ENCODE measurements around the gene NAALAD2.

GRCh38 chr11:90197377-90197776 is 62.9 kb downstream of the NAALAD2 start:
- TF ChIP-seq MAX (IDR thresholded peaks at IDR 0.05) (no peak), CTCF (IDR thresholded peaks at IDR 0.05; ENCODE audit: low read depth, low read length, missing input control) (no peak), NR2F2 (IDR thresholded peaks at IDR 0.05) (no peak), ATF3 (IDR thresholded peaks at IDR 0.05) (no peak), REST (IDR thresholded peaks at IDR 0.05) (no peak), YY1 (IDR thresholded peaks at IDR 0.05) (no peak), GABPA (IDR thresholded peaks at IDR 0.05 in 1 of 2, conservative IDR thresholded peaks at IDR 0.05 in 1 of 2) (no peak), TAF1 (conservative IDR thresholded peaks at IDR 0.05) (no peak), EGR1 (IDR thresholded peaks at IDR 0.05; ENCODE audit: low read depth in 2 of 2) (no peak)

All from liver (tissue), 3 donors.